CD8-positive, alpha-beta memory T cell (primary cell): ENCODE measurements around the gene CUX1. TPM values are rescaled to one million over a fixed set of nuclear protein-coding genes. Genes with fewer than 3 reads are reported as not detected.

ENCODE experiments used
- CTCF ChIA-PET: fragments of 350-600 bp; sonication (Branson Sonifier 250); formaldehyde crosslinking; loops from one replicate; lab custom pipeline; 2021; ENCODE audit warnings: antibody characterized with exemption; lab: Charles Lee
- POLR2A ChIA-PET: fragments of 350-600 bp; sonication (Branson Sonifier 250); formaldehyde crosslinking; loops from one replicate; lab custom pipeline; 2021; ENCODE audit warnings: antibody characterized with exemption; lab: Charles Lee
- DNase-seq, 5 donors: peaks; one replicate each; pipeline versions ENCODE4 v3.0.0 to v3.0.0-alpha.2; 2020 to 2022; ENCODE audit warnings: mixed read lengths in 1 of 5
- H3K27ac ChIP-seq: one replicate; pipeline ENCODE4 v1.7.0; 2013; ENCODE audit warnings: low read depth, mild to moderate bottlenecking, low read length, moderate library complexity
- H3K27me3 ChIP-seq: 2 replicates; pipeline ENCODE4 v1.7.0; 2013; ENCODE audit warnings: low read length, mild to moderate bottlenecking; ENCODE audit not compliant: insufficient read depth, poor library complexity, severe bottlenecking
- H3K36me3 ChIP-seq: 2 replicates; pipeline ENCODE4 v1.7.0; 2013; ENCODE audit warnings: mild to moderate bottlenecking, low read length, moderate library complexity; ENCODE audit not compliant: insufficient read depth
- H3K4me1 ChIP-seq: 2 replicates; pipeline ENCODE4 v1.7.0; 2013; ENCODE audit warnings: mild to moderate bottlenecking, low read length, moderate library complexity; ENCODE audit not compliant: insufficient read depth
- H3K4me3 ChIP-seq: 2 replicates; pipeline ENCODE4 v1.7.0; 2013; ENCODE audit warnings: mild to moderate bottlenecking, low read length
- H3K9me3 ChIP-seq: 2 replicates; pipeline ENCODE4 v1.7.0; 2013; ENCODE audit warnings: mild to moderate bottlenecking, low read length
- H3K27ac Mint-ChIP-seq, 8 donors: one replicate each; pipeline ENCODE4 v1.8.0; 2020 to 2021; ENCODE audit warnings: mixed read lengths in 8 of 8, mild to moderate bottlenecking in 6 of 8, inconsistent platforms in 3 of 8, moderate library complexity in 3 of 8
- H3K27me3 Mint-ChIP-seq, 2 donors: one replicate each; pipeline ENCODE4 v1.8.0; 2020 to 2021; ENCODE audit warnings: mixed read lengths in 2 of 2, mild to moderate bottlenecking in 1 of 2, moderate library complexity in 1 of 2
- H3K36me3 Mint-ChIP-seq, 3 donors: one replicate each; pipeline ENCODE4 v1.8.0; 2020 to 2021; ENCODE audit warnings: mixed read lengths in 3 of 3, inconsistent platforms in 1 of 3, mild to moderate bottlenecking in 1 of 3
- H3K4me1 Mint-ChIP-seq, 3 donors: one replicate each; pipeline ENCODE4 v1.8.0; 2020 to 2021; ENCODE audit warnings: mixed read lengths in 3 of 3, inconsistent platforms in 1 of 3, mild to moderate bottlenecking in 1 of 3
- H3K4me3 Mint-ChIP-seq, 7 donors: one replicate each; pipeline ENCODE4 v1.8.0; 2020 to 2021; ENCODE audit warnings: mixed read lengths in 7 of 7, mild to moderate bottlenecking in 6 of 7, moderate library complexity in 4 of 7, inconsistent platforms in 2 of 7
- H3K9me3 Mint-ChIP-seq, 5 donors: one replicate each; pipeline ENCODE4 v1.8.0; 2020 to 2022; ENCODE audit warnings: mixed read lengths in 5 of 5, mild to moderate bottlenecking in 3 of 5, moderate library complexity in 2 of 5, inconsistent platforms in 1 of 5
- polyA plus RNA-seq: library from polyadenylated mRNA; unstranded; fragments of 300-500 nt; fragmentation: Illumina TruSeq; gene quantifications from one replicate; pipeline ENCODE4 v1.2.3, GENCODE V29; 2021
- total RNA-seq, 2 experiments: library from RNA; stranded (reverse); gene quantifications; one replicate each; pipeline ENCODE4 v1.2.3, GENCODE V29; 2021

Gene CUX1
- total and polyA plus RNA-seq, 3 experiments from 2014 or later = 23.2 to 26.4 (median 23.6) TPM

- no peak overlapping the region for H3K4me3 ChIP-seq
- Mint-ChIP-seq H3K36me3 (peaks cover 2 to 5% (median 3%) of the 10 kb centered on the region in 3 donors), H3K27ac (peak overlapping the region in 1 of 8 donors; percentile 27), H3K27me3 (peaks cover 0 to 1% of the 10 kb centered on the region in 2 donors), H3K9me3 (peaks cover 0 to 1% (median 0%) of the 10 kb centered on the region in 5 donors), H3K4me1 (peaks cover 37 to 46% (median 45%) of the 10 kb centered on the region in 3 donors), H3K4me3 (peak overlapping the region in 1 of 7 donors; percentile 32)
- no peaks in the 10 kb centered on the region for H3K36me3 ChIP-seq
- peaks cover 14% of the 10 kb centered on the region for H3K4me1 ChIP-seq
- H3K27ac ChIP-seq = no peak overlapping the region
- no peak for DNase-seq
- ChIA-PET CTCF (no interaction called here), POLR2A (no interaction called here)
- no peaks in the 10 kb centered on the region for H3K9me3 ChIP-seq
- H3K27me3 ChIP-seq = no peaks in the 10 kb centered on the region
Measured at GRCh38 chr7:101854084-101854865, 36.8 kb downstream of the CUX1 start.

- no peaks in the 10 kb centered on the region for H3K9me3 Mint-ChIP-seq
- Histone ChIP-seq H3K4me1 (peaks cover 14% of the 10 kb centered on the region), H3K27ac (peak overlapping the region; percentile 66), H3K27me3 (no peaks in the 10 kb centered on the region), H3K4me3 (peak overlapping the region; percentile 72), H3K9me3 (no peaks in the 10 kb centered on the region), H3K36me3 (no peaks in the 10 kb centered on the region)
- H3K27ac Mint-ChIP-seq = peak overlapping the region; percentile 87 to 98 (median 96)
- peaks cover 0 to 2% (median 2%) of the 10 kb centered on the region in 3 donors for H3K36me3 Mint-ChIP-seq
- ChIA-PET POLR2A (interaction anchor here (0.8 to 1.3 kb wide), 2 partner anchors 9 to 329 kb away, joined by 3 read pairs; no protein-coding TSS in a partner anchor), CTCF (interaction anchor here (0.9 to 2.2 kb wide), 6 partner anchors 9 to 51 kb away, joined by 3 to 6 read pairs (median 4); partner anchors contain the start of gene CUX1)
- peaks cover 39 to 48% (median 39%) of the 10 kb centered on the region in 3 donors for H3K4me1 Mint-ChIP-seq
- peak overlapping the region; percentile 94 to 99 (median 97) for H3K4me3 Mint-ChIP-seq
- H3K27me3 Mint-ChIP-seq = peaks cover 0 to 1% of the 10 kb centered on the region in 2 donors
- peak; percentile 66 to 85 (median 78) for DNase-seq
Measured at GRCh38 chr7:101856473-101857357, 39.3 kb downstream of the CUX1 start.

GRCh38 chr7:101857358-101857811, 40.0 kb downstream of the CUX1 start:
- H3K4me3 ChIP-seq = peak overlapping the region; percentile 72
- H3K36me3 Mint-ChIP-seq = peaks cover 0 to 2% (median 2%) of the 10 kb centered on the region in 3 donors
- H3K4me1 Mint-ChIP-seq = peaks cover 39 to 48% (median 39%) of the 10 kb centered on the region in 3 donors
- H3K4me1 ChIP-seq = peaks cover 14% of the 10 kb centered on the region
- H3K36me3 ChIP-seq = no peaks in the 10 kb centered on the region
- H3K27ac ChIP-seq = peak overlapping the region; percentile 66
- no peak for DNase-seq
- POLR2A ChIA-PET = interaction anchor here (0.6 to 1.3 kb wide), 2 partner anchors 9 to 955 kb away, joined by 3 to 5 read pairs; no protein-coding TSS in a partner anchor
- peaks cover 0 to 1% of the 10 kb centered on the region in 2 donors for H3K27me3 Mint-ChIP-seq
- H3K27me3 ChIP-seq = no peaks in the 10 kb centered on the region
- H3K27ac Mint-ChIP-seq = peak overlapping the region; percentile 50 to 98 (median 96)
- peak overlapping the region; percentile 94 to 99 (median 97) for H3K4me3 Mint-ChIP-seq
- no peaks in the 10 kb centered on the region for H3K9me3 Mint-ChIP-seq
- CTCF ChIA-PET = interaction anchor here (1.0 to 2.2 kb wide), 3 partner anchors 10 to 52 kb away, joined by 3 to 6 read pairs (median 4); no protein-coding TSS in a partner anchor
- H3K9me3 ChIP-seq = no peaks in the 10 kb centered on the region

DNA sequence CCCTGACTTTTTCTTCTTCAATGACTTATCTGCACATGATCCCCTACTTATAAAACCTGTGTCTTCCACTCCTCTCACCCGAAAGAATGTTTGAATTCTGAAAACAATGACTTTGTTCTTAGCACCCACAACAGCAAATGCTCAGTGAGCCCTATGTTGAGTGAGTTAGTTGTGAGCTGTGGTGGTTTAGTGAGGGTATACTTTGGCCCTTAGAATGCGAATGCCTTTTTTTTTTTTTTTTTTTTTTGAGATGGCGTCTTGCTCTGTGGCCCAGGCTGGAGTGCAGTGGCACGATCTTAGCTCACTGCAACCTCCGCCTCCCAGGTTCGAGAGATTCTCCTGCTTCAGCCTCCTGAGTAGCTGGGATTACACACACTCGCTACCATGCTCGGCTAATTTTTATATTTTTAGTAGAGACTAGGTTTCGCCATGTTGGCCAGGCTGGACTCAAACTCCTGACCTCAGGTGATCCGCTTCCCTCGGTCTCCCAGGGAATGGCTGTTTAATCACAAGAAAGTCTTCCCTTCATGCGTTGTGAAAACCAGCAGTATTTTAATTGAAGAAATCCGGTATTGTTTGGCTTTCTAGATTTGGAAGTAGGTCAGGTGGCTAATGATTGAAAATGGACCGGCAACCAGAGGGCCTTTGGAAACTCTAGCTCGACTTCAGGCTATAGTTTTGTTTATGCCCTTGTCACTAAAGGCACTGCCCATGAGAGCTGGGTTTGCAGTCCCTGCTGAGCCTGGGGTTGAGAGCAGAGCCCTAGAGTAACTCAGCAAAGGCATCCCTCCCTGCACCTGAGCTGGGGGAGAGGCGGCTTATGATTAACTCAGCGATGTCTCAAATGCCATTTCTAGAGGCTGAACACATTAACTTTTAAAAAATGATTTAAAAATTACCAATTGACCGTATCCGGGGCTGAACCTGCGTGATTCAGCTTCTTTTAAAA, 41.3 kb downstream of the CUX1 start:
- Histone ChIP-seq H3K4me3 (no peak overlapping the region), H3K9me3 (no peaks in the 10 kb centered on the region), H3K4me1 (peaks cover 14% of the 10 kb centered on the region), H3K27ac (no peak overlapping the region), H3K27me3 (no peaks in the 10 kb centered on the region), H3K36me3 (no peaks in the 10 kb centered on the region)
- DNase-seq = no peak
- H3K4me3 Mint-ChIP-seq = peak overlapping the region in 3 of 7 donors; percentile 39 to 94 (median 72)
- POLR2A ChIA-PET = no interaction called here
- CTCF ChIA-PET = interaction anchor here (0.9 kb wide), 1 partner anchor 123 kb away, joined by 3 read pairs; no protein-coding TSS in a partner anchor
- peaks cover 0 to 1% of the 10 kb centered on the region in 2 donors for H3K27me3 Mint-ChIP-seq
- peak overlapping the region in 4 of 8 donors; percentile 11 to 36 (median 20) for H3K27ac Mint-ChIP-seq
- no peaks in the 10 kb centered on the region for H3K9me3 Mint-ChIP-seq
- H3K4me1 Mint-ChIP-seq = peaks cover 34 to 45% (median 38%) of the 10 kb centered on the region in 3 donors
- H3K36me3 Mint-ChIP-seq = peaks cover 0 to 5% (median 2%) of the 10 kb centered on the region in 3 donors

DNA sequence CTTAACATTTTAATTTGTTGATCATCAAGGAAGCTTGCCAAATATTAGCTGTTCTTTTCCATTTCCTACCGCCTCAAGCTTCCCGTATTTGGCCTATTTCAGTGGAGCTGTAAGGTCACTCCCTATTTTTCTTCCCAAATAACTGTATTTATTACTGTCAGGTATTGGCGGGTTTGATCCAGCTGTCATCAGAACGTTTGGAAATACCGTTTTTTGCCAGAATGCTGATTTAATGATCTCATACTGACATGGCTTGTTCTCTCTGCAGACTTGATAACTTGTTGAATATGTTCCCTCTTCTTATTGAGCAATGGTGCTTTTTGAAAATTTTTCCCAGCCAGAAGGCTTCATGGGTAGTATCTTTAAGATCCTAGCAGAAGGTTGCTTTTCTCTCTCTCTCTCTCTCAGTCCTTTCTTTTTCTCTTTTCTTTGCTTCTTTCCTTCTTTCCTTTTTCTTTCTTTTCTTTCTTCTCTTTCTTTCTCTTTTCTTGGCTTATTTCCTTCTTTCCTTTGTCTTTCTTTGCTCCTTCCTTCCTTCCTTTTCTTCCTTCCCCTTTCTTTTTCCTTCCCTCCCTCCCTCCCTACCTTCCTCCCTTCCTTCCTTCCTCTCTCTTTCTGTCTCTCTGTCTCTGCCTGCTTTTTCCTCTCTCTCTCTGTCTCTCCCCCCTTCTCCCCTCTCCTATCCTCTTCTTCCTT, 42.1 kb downstream of the CUX1 start:
- H3K4me1 ChIP-seq = peaks cover 14% of the 10 kb centered on the region
- no peaks in the 10 kb centered on the region for H3K36me3 ChIP-seq
- no peak overlapping the region for H3K27ac ChIP-seq
- Mint-ChIP-seq H3K4me3 (peak overlapping the region in 1 of 7 donors; percentile 54), H3K27me3 (peaks cover 0 to 1% of the 10 kb centered on the region in 2 donors), H3K4me1 (peaks cover 26 to 43% (median 35%) of the 10 kb centered on the region in 3 donors), H3K36me3 (peaks cover 0 to 5% (median 2%) of the 10 kb centered on the region in 3 donors), H3K27ac (peak overlapping the region in 1 of 8 donors; percentile 39), H3K9me3 (no peaks in the 10 kb centered on the region)
- no peaks in the 10 kb centered on the region for H3K9me3 ChIP-seq
- no peaks in the 10 kb centered on the region for H3K27me3 ChIP-seq
- CTCF ChIA-PET = no interaction called here
- POLR2A ChIA-PET = no interaction called here
- no peak overlapping the region for H3K4me3 ChIP-seq
- DNase-seq = no peak

DNA sequence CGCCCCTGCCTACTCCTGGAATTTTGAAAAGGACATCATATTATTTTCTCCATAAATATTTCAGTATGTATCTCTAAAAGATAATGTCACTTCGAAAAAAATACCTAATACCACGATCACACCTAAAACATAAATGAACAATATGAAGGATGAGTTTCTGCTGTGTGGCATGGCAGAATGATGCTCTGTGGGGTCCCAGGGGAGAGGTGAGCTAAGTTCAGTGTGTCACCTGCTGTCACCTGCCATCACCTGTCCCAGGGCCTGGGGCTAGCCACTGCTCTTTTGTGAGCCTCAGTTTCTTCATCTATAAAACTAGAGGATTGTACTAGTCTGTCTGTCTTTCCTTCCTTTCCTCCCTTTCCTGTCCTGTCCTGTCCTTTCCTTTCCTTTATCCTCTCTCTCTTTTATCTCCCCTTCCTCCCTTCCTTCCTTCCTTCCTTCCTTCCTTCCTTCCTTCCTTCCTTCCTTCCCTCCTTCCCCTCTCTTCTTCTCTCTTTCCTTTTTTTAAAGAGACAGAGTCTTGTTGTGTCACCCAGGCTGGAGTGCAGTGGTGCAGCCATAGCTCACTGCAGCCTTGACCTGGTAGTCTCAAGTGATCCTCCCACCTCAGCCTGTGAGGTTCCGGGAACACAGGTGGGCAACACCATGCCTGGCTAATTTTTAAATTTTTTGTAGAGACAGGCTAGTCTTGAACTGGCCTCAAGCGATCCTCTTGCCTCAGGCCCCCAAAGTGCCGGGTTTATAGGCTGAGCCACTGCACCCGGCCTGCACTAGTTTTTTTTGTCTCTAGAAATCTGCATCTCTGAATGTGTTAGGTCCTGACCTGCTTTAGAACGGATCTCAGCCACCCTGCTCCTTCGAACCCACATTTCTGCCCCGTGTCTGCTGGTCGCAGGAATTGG, 43.1 kb downstream of the CUX1 start:
- no peaks in the 10 kb centered on the region for H3K9me3 Mint-ChIP-seq
- CTCF ChIA-PET = no interaction called here
- H3K27ac Mint-ChIP-seq = peak overlapping the region in 2 of 8 donors; percentile 24 to 51

More for the DNA sequence above, 43.1 kb downstream of the CUX1 start:
- Histone ChIP-seq H3K9me3 (no peaks in the 10 kb centered on the region), H3K4me3 (no peak overlapping the region), H3K36me3 (no peaks in the 10 kb centered on the region), H3K27me3 (no peaks in the 10 kb centered on the region), H3K4me1 (peaks cover 14% of the 10 kb centered on the region), H3K27ac (no peak overlapping the region)
- Mint-ChIP-seq H3K4me3 (peak overlapping the region in 1 of 7 donors; percentile 28), H3K36me3 (peaks cover 3 to 6% (median 3%) of the 10 kb centered on the region in 3 donors), H3K27me3 (peaks cover 0 to 1% of the 10 kb centered on the region in 2 donors), H3K4me1 (peaks cover 24 to 42% (median 30%) of the 10 kb centered on the region in 3 donors)
- POLR2A ChIA-PET = no interaction called here
- DNase-seq = no peak
